ENCODE measurements around the gene NMRK1. TPM values are rescaled to one million over a fixed set of nuclear protein-coding genes. Genes with fewer than 3 reads are reported as not detected.

NMRK1 gene
- total RNA-seq (2022; extraction: Qiagen RNA extraction; ENCODE audit: low read depth), result 4.3 to 6.1 TPM (median 5.9 TPM) in 5 replicates

DNA sequence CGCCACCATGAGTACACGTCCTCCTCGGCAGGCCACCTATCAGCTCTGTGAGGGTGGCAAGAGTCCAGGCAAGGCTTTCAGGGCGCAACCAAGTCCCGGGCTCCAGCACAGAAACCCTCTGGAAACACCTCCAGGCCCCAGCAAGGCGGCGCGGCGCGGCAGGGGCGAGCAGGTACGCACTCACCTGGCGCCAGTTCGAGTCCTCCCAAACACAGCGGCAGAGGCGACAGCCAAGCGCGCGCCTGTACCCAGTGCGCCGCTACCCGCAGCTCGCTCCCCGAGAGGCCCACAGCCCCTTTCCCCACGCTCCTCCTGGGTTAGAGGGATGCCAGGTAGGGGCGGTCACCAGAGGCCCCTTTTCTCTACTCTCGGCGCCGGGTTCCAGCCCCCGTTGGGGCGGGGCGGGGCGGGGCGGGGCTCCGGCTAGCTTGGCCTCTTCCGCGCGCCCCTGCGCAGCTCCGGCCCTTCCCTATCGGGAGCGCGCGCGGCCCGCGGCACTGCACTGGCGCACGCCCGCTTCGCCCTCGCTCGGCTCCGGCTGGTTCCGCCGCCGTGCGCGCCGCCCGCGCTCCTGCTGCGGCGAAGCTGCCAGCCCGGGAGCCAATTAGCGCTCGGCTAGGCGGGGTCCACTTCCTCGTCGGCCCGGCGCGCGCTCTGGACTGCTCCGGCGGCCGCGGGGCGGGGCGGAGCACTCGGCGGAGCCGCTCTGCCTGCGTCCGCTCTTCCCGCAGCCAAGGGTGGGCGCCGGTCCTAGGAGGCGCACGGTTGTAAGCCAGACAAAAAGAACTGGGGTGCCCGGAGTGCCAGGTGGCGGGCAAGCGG is at the start of gene NMRK1, which contains the start of gene OSTF1:
Gene NMRK1, minus strand, starts transcription at position 332 of the 822 bp plus-strand sequence. CDS start 5,040 bp downstream, outside the sequence.
Gene OSTF1, plus strand, starts transcription at position 691 of the 822 bp plus-strand sequence. CDS start 179 bp downstream, outside the sequence.

Other genes with a start within 250 kb of the NMRK1 start
- gene TRPM6, start 200.2 kb downstream of the NMRK1 start, total RNA-seq (2022; extraction: Qiagen RNA extraction; ENCODE audit: low read depth), result 1.3 to 1.8 TPM (median 1.4 TPM) in 5 replicates
- gene C9orf40, start 135.2 kb downstream of the NMRK1 start, total RNA-seq (2022; extraction: Qiagen RNA extraction; ENCODE audit: low read depth), result 7.1 to 12.0 TPM (median 11.0 TPM) in 5 replicates
- gene CARNMT1, start 59.9 kb downstream of the NMRK1 start, total RNA-seq (2022; extraction: Qiagen RNA extraction; ENCODE audit: low read depth), result 8.0 to 14.8 TPM (median 13.5 TPM) in 5 replicates
- gene OSTF1, start 359 bp upstream of the NMRK1 start, total RNA-seq (2022; extraction: Qiagen RNA extraction; ENCODE audit: low read depth), result 12.6 to 17.4 TPM (median 13.9 TPM) in 5 replicates

Measured in A549 treated with RU486 at 1 μM for 4 hours (cell line).